HG02623 (cell line): ENCODE results near the gene SNAPIN.
"Not testable (repeated sequence)": the region's sequence is repeated elsewhere in the genome, so short reads cannot be mapped to it uniquely, and the experiment has no call there.

ENCODE experiments used
- ATAC-seq: cut with Tn5 transposase; IDR thresholded peaks from one replicate; pipeline ENCODE4 v1.9.1; 2021; ENCODE audit warnings: moderate library complexity; ENCODE audit not compliant: unreplicated experiment

SNAPIN gene

GRCh38 chr1:153646672-153647345 is 11.7 kb upstream of the SNAPIN start:
- ATAC-seq: no peak

- no peak for ATAC-seq
Measured at GRCh38 chr1:153647346-153647714, 11.2 kb upstream of the SNAPIN start.

GRCh38 chr1:153648000-153648643 is 10.4 kb upstream of the SNAPIN start:
- ATAC-seq: no peak

- no peak for ATAC-seq
Measured at GRCh38 chr1:153649137-153649862, 9.2 kb upstream of the SNAPIN start.

GRCh38 chr1:153649863-153650235 is 8.7 kb upstream of the SNAPIN start:
- no peak for ATAC-seq

GRCh38 chr1:153651771-153652170 is 6.7 kb upstream of the SNAPIN start:
- no peak for ATAC-seq

- ATAC-seq: no peak
Measured at GRCh38 chr1:153652805-153653500, 5.5 kb upstream of the SNAPIN start.

GRCh38 chr1:153655333-153655732 is 3.2 kb upstream of the SNAPIN start:
- ATAC-seq: no peak

- ATAC-seq: no peak
Measured at GRCh38 chr1:153659175-153659534, 652 bp downstream of the SNAPIN start.

- ATAC-seq: no peak
Measured at GRCh38 chr1:153659656-153660055, 1.2 kb downstream of the SNAPIN start.

GRCh38 chr1:153661111-153661708 is 2.7 kb downstream of the SNAPIN start:
- ATAC-seq: no peak

GRCh38 chr1:153662269-153662668 is 3.8 kb downstream of the SNAPIN start:
- no peak for ATAC-seq

- ATAC-seq: no peak
Measured at GRCh38 chr1:153663211-153663610, 4.7 kb downstream of the SNAPIN start.

- no peak for ATAC-seq
Measured at GRCh38 chr1:153667439-153667838, 8.9 kb downstream of the SNAPIN start.

GRCh38 chr1:153668672-153669071 is 10.2 kb downstream of the SNAPIN start:
- not testable (repeated sequence) for ATAC-seq

- no peak for ATAC-seq
Measured at GRCh38 chr1:153669606-153670005, 11.1 kb downstream of the SNAPIN start.

- ATAC-seq: no peak
Measured at GRCh38 chr1:153670257-153670858, 11.9 kb downstream of the SNAPIN start.

GRCh38 chr1:153670859-153671627 is 12.5 kb downstream of the SNAPIN start, which contains the start of gene ILF2:
Gene ILF2, minus strand, starts transcription at chr1:153670993. Its CDS starts 71 bp downstream, at chr1:153670922.
- ATAC-seq: peak; percentile 96

- ATAC-seq: peak; percentile 17
Measured at GRCh38 chr1:153671628-153672353, 13.3 kb downstream of the SNAPIN start.
